Bronchial epithelial cell (primary cell): ENCODE data around the gene GOT1. TPM values are rescaled to one million over a fixed set of nuclear protein-coding genes. Genes with fewer than 3 reads are reported as not detected.

Experiments used
- DNase-seq: peaks from one replicate; pipeline ENCODE4 v3.0.0-alpha.2; 2010; ENCODE audit warnings: low read depth
- FAIRE-seq: peaks from 2 replicates; lab custom pipeline; 2011; peaks lifted over from hg19 to GRCh38; lab: Jason Lieb, UNC
- H3K27me3 ChIP-seq: 2 replicates; pipeline ENCODE4 v1.5.1; 2011; ENCODE audit warnings: low read length; ENCODE audit not compliant: control insufficient read depth, insufficient read depth
- H3K36me3 ChIP-seq: 2 replicates; pipeline ENCODE4 v1.5.1; 2011; ENCODE audit warnings: low read length; ENCODE audit not compliant: control insufficient read depth, insufficient read depth
- H3K4me3 ChIP-seq: 2 replicates; pipeline ENCODE4 v1.5.1; 2011; ENCODE audit warnings: mild to moderate bottlenecking, low read depth, low read length, control low read depth
- CTCF ChIP-seq: IDR thresholded peaks from 2 replicates; pipeline ENCODE4 v1.5.1; 2011; ENCODE audit warnings: mild to moderate bottlenecking, moderate library complexity, low read length, control low read depth, inconsistent platforms; ENCODE audit not compliant: insufficient read depth, severe bottlenecking
- total RNA-seq: library from RNA; depleted of rRNA; stranded (reverse); fragments of >200 nt; gene quantifications from 2 replicates; pipeline ENCODE4 v1.2.1, GENCODE V29; 2014

GOT1 gene
- total RNA-seq, 1 donor from 2014 or later: 67.9 TPM

GRCh38 chr10:99451499-99451788, 21.0 kb upstream of the GOT1 start:
- no peaks in the 10 kb centered on the region for H3K36me3 ChIP-seq
- H3K27me3 ChIP-seq: peaks cover 13% of the 10 kb centered on the region
- no peak for DNase-seq
- no peak overlapping the region for H3K4me3 ChIP-seq
- no peak for FAIRE-seq
- no peak for TF ChIP-seq CTCF

GRCh38 chr10:99450624-99451498, 20.4 kb upstream of the GOT1 start:
- Histone ChIP-seq H3K27me3 (peaks cover 13% of the 10 kb centered on the region), H3K36me3 (no peaks in the 10 kb centered on the region), H3K4me3 (no peak overlapping the region)
- DNase-seq (no peak), FAIRE-seq (no peak)
- TF ChIP-seq CTCF: no peak

- FAIRE-seq: no peak
Observed at GRCh38 chr10:99450156-99450555, 19.7 kb upstream of the GOT1 start.

GRCh38 chr10:99449023-99449422, 18.6 kb upstream of the GOT1 start:
- no peak overlapping the region for H3K4me3 ChIP-seq
- no peaks in the 10 kb centered on the region for H3K36me3 ChIP-seq
- H3K27me3 ChIP-seq: peaks cover 14% of the 10 kb centered on the region
- DNase-seq (no peak), FAIRE-seq (peak; percentile 13)
- TF ChIP-seq CTCF: no peak

More at GRCh38 chr10:99450156-99450555, 19.7 kb upstream of the GOT1 start:
- H3K4me3 ChIP-seq: no peak overlapping the region
- DNase-seq: no peak
- peaks cover 13% of the 10 kb centered on the region for H3K27me3 ChIP-seq
- TF ChIP-seq CTCF: no peak
- H3K36me3 ChIP-seq: no peaks in the 10 kb centered on the region

GRCh38 chr10:99444383-99445045, 14.1 kb upstream of the GOT1 start:
- H3K36me3 ChIP-seq: no peaks in the 10 kb centered on the region
- no peak overlapping the region for H3K4me3 ChIP-seq
- H3K27me3 ChIP-seq: peaks cover 6% of the 10 kb centered on the region
- FAIRE-seq (no peak), DNase-seq (no peak)
- no peak for TF ChIP-seq CTCF
